WTC11 (cell line): Measurements from ENCODE around the gene ANXA11. TPM values are rescaled to one million over a fixed set of nuclear protein-coding genes. Genes with fewer than 3 reads are reported as not detected.

Source experiments
- ATAC-seq: fragments of 200-7000 bp; cut with Tn5 transposase; 2 replicates; pipeline ENCODE4 v1.10.0; 2021; ENCODE audit warnings: mild to moderate bottlenecking, moderate library complexity
- CTCF ChIA-PET: fragments of 300-600 bp; sonication (Branson Sonifier 250); formaldehyde crosslinking; loops from one replicate; lab custom pipeline; 2021; ENCODE audit warnings: antibody characterized with exemption; lab: Charles Lee
- POLR2A ChIA-PET: fragments of 350-600 bp; sonication (Branson Sonifier 250); formaldehyde crosslinking; loops from one replicate; lab custom pipeline; 2021; ENCODE audit warnings: antibody characterized with exemption; lab: Charles Lee
- DNase-seq: peaks from one replicate; pipeline ENCODE4 v3.0.0; 2021; ENCODE audit warnings: low spot score
- H3K27ac Mint-ChIP-seq: 2 replicates; pipeline ENCODE4 v1.8.0; 2021; ENCODE audit warnings: mixed read lengths
- H3K27me3 Mint-ChIP-seq: 2 replicates; pipeline ENCODE4 v1.8.0; 2021; ENCODE audit warnings: low read depth, mild to moderate bottlenecking, moderate library complexity, mixed read lengths
- H3K36me3 Mint-ChIP-seq: 2 replicates; pipeline ENCODE4 v1.8.0; 2021; ENCODE audit warnings: mixed read lengths
- H3K4me1 Mint-ChIP-seq: 2 replicates; pipeline ENCODE4 v1.8.0; 2022; ENCODE audit warnings: mixed read lengths
- H3K4me3 Mint-ChIP-seq: 2 replicates; pipeline ENCODE4 v1.8.0; 2021; ENCODE audit warnings: mild to moderate bottlenecking, moderate library complexity, mixed read lengths
- H3K9me3 Mint-ChIP-seq: 2 replicates; pipeline ENCODE4 v1.8.0; 2021; ENCODE audit warnings: mixed read lengths
- ETV6 ChIP-seq: sonication (generic); formaldehyde crosslinking; IDR thresholded peaks from 2 replicates; pipeline ENCODE4 v1.8.1; 2022; ENCODE audit warnings: mild to moderate bottlenecking, missing genetic modification reagents
- FOXP1 ChIP-seq: sonication (generic); formaldehyde crosslinking; IDR thresholded peaks from 2 replicates; pipeline ENCODE4 v1.8.0; 2022; ENCODE audit warnings: missing genetic modification reagents, mild to moderate bottlenecking, moderate library complexity, borderline replicate concordance
- JAZF1 ChIP-seq: fragments of 250-450 bp; sonication (Bioruptor Pico); IDR thresholded peaks from 2 replicates; pipeline ENCODE4 v1.9.0; 2021; ENCODE audit warnings: moderate library complexity, mild to moderate bottlenecking, inconsistent platforms
- MYBL2 ChIP-seq: sonication (generic); formaldehyde crosslinking; IDR thresholded peaks from 2 replicates; pipeline ENCODE4 v1.8.1; 2023; ENCODE audit warnings: mild to moderate bottlenecking, moderate library complexity, missing genetic modification reagents
- NR2C2 ChIP-seq: sonication (generic); formaldehyde crosslinking; IDR thresholded peaks from 2 replicates; pipeline ENCODE4 v1.8.0; 2022; ENCODE audit warnings: mild to moderate bottlenecking, missing genetic modification reagents
- NR3C1 ChIP-seq: sonication (generic); formaldehyde crosslinking; conservative IDR thresholded peaks from 2 replicates; pipeline ENCODE4 v1.8.1; 2023; ENCODE audit warnings: low read depth, mild to moderate bottlenecking, missing genetic modification reagents
- OVOL2 ChIP-seq: fragments of 250-450 bp; sonication (Bioruptor Pico); IDR thresholded peaks from 2 replicates; pipeline ENCODE4 v1.9.0; 2021; ENCODE audit warnings: mild to moderate bottlenecking, borderline replicate concordance
- PRRX2 ChIP-seq: fragments of 250-450 bp; sonication (Bioruptor Pico); IDR thresholded peaks from 2 replicates; pipeline ENCODE4 v1.8.0; 2021; ENCODE audit warnings: mild to moderate bottlenecking
- RORB ChIP-seq: fragments of 250-450 bp; sonication (Bioruptor Pico); IDR thresholded peaks from 2 replicates; pipeline ENCODE4 v1.9.0; 2021; ENCODE audit warnings: mild to moderate bottlenecking
- SP1 ChIP-seq: sonication (generic); formaldehyde crosslinking; conservative IDR thresholded peaks from 2 replicates; pipeline ENCODE4 v1.8.1; 2022; ENCODE audit warnings: missing genetic modification reagents
- ZNF138 ChIP-seq: sonication (generic); formaldehyde crosslinking; conservative IDR thresholded peaks from 2 replicates; pipeline ENCODE4 v1.8.1; 2022; ENCODE audit warnings: mild to moderate bottlenecking, moderate library complexity, missing genetic modification reagents
- ZNF219 ChIP-seq: sonication (generic); formaldehyde crosslinking; IDR thresholded peaks from 2 replicates; pipeline ENCODE4 v1.8.0; 2023; ENCODE audit warnings: missing genetic modification reagents, mild to moderate bottlenecking, borderline replicate concordance
- ZNF317 ChIP-seq: sonication (generic); formaldehyde crosslinking; IDR thresholded peaks from 2 replicates; pipeline ENCODE4 v1.8.1; 2023; ENCODE audit warnings: low read depth, mild to moderate bottlenecking, moderate library complexity, missing genetic modification reagents, borderline replicate concordance
- ZNF423 ChIP-seq: fragments of 250-450 bp; sonication (Bioruptor Pico); IDR thresholded peaks from 2 replicates; pipeline ENCODE4 v2.1.2; 2022; ENCODE audit warnings: mild to moderate bottlenecking, moderate library complexity
- total RNA-seq: library from RNA; stranded (reverse); gene quantifications from 3 replicates; pipeline ENCODE4 v1.2.3, GENCODE V29; 2021
- TF ChIP-seq, protein P1 (sequence below): sonication (generic); formaldehyde crosslinking; IDR thresholded peaks from 2 replicates; pipeline ENCODE4 v1.8.1; 2022; ENCODE audit warnings: low read depth, missing genetic modification reagents, borderline replicate concordance
- TF ChIP-seq, protein P2 (sequence below): sonication (generic); formaldehyde crosslinking; IDR thresholded peaks from 2 replicates; pipeline ENCODE4 v1.8.1; 2022; ENCODE audit warnings: missing genetic modification reagents, borderline replicate concordance
- TF ChIP-seq, protein P3 (sequence below): sonication (generic); formaldehyde crosslinking; conservative IDR thresholded peaks from 2 replicates; pipeline ENCODE4 v1.8.1; 2022; ENCODE audit warnings: mild to moderate bottlenecking, missing genetic modification reagents
- TF ChIP-seq, protein P4 (sequence below): sonication (generic); formaldehyde crosslinking; IDR thresholded peaks from 2 replicates; pipeline ENCODE4 v1.8.0; 2023; ENCODE audit warnings: mild to moderate bottlenecking, missing genetic modification reagents
- TF ChIP-seq, protein P5 (sequence below): sonication (generic); formaldehyde crosslinking; IDR thresholded peaks from 2 replicates; pipeline ENCODE4 v1.8.1; 2022; ENCODE audit warnings: mild to moderate bottlenecking, missing genetic modification reagents, moderate library complexity, borderline replicate concordance
- TF ChIP-seq, protein P6 (sequence below): fragments of 250-450 bp; sonication (Bioruptor Pico); IDR thresholded peaks from 2 replicates; pipeline ENCODE4 v2.1.2; 2022; ENCODE audit warnings: mild to moderate bottlenecking, moderate library complexity

ANXA11 gene
- total RNA-seq, 1 experiment from 2014 or later = 83.3 TPM

DNA sequence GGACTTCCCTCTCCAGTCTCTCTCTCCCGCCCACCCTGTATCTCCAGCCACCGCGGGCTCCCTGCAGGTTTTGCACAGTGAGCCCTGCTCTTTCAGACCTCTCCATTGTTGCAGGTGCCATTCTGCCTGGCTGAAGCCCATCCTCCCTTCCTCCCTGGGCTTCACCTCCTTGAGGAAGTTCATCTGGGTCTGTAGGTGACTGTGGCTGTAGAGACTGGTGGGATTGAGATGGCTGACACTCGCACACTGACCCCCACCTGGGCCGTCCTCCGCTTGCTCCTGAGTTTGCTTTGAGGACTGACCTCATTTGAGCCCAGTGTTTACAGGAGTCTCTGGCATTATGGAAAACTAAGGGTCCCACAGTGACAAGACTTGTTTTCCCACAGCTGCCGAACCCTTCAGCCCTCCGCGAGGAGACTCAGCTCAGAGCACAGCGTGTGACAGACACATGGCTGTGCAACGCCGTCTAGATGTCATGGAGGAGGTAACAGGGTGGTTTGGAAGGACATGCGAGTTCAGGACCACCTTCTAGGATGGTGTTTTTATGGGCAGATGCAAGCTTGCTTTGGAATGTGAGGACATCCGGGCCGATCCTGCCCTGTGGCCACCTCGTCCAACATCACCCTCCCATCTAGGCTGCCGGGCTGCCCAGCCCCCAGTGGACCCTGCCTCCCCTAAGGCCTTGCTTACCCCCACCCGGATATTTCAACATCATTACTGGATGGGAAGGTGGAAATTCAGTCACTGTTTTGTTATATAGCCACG, 63.5 kb downstream of the ANXA11 start (continued):
- TF ChIP-seq, protein P1, sequence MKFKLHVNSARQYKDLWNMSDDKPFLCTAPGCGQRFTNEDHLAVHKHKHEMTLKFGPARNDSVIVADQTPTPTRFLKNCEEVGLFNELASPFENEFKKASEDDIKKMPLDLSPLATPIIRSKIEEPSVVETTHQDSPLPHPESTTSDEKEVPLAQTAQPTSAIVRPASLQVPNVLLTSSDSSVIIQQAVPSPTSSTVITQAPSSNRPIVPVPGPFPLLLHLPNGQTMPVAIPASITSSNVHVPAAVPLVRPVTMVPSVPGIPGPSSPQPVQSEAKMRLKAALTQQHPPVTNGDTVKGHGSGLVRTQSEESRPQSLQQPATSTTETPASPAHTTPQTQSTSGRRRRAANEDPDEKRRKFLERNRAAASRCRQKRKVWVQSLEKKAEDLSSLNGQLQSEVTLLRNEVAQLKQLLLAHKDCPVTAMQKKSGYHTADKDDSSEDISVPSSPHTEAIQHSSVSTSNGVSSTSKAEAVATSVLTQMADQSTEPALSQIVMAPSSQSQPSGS (CRISPR knock-in tag) = no peak
- no peak for TF ChIP-seq RORB
- TF ChIP-seq MYBL2 (CRISPR knock-in tag) = no peak
- TF ChIP-seq ZNF138 (CRISPR knock-in tag) = no peak
- TF ChIP-seq, protein P2, sequence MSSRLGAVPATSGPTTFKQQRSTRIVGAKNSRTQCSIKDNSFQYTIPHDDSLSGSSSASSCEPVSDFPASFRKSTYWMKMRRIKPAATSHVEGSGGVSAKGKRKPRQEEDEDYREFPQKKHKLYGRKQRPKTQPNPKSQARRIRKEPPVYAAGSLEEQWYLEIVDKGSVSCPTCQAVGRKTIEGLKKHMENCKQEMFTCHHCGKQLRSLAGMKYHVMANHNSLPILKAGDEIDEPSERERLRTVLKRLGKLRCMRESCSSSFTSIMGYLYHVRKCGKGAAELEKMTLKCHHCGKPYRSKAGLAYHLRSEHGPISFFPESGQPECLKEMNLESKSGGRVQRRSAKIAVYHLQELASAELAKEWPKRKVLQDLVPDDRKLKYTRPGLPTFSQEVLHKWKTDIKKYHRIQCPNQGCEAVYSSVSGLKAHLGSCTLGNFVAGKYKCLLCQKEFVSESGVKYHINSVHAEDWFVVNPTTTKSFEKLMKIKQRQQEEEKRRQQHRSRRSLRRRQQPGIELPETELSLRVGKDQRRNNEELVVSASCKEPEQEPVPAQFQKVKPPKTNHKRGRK (CRISPR knock-in tag) = no peak
- no peak for TF ChIP-seq SP1 (CRISPR knock-in tag)

DNA sequence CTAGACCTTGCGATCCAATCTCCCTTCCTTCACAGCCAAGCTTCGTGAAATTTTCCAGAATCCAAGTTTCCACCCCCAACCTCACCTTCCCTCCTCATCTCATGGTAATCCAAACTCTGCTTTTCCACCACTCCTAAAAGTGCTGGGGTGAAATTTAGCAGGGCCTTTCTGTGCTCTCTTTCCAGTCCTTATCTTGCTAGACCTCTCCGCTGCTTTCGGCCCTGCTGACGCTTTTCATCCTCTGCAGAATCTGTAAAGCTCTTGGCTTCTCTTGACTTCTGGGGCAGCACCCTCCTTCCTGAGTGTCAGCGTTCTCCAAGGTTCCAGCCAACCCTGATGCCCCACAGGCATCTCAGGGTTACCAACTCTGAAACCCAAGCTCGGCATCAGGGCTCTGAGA, 65.1 kb downstream of the ANXA11 start:
- H3K4me1 Mint-ChIP-seq = peaks cover 12% of the 10 kb centered on the region
- H3K4me3 Mint-ChIP-seq = no peak overlapping the region
- no peak for ATAC-seq
- DNase-seq = no peak
- no peaks in the 10 kb centered on the region for H3K27me3 Mint-ChIP-seq
- ChIA-PET CTCF (no interaction called here), POLR2A (no interaction called here)
- no peaks in the 10 kb centered on the region for H3K9me3 Mint-ChIP-seq
- no peak overlapping the region for H3K27ac Mint-ChIP-seq
- TF ChIP-seq ETV6 (CRISPR knock-in tag) = no peak
- no peak for TF ChIP-seq RORB
- TF ChIP-seq ZNF219 = no peak
- no peak for TF ChIP-seq NR2C2 (CRISPR knock-in tag)
- TF ChIP-seq JAZF1 (CRISPR knock-in tag) = no peak
- TF ChIP-seq, protein P3, sequence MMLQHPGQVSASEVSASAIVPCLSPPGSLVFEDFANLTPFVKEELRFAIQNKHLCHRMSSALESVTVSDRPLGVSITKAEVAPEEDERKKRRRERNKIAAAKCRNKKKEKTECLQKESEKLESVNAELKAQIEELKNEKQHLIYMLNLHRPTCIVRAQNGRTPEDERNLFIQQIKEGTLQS (CRISPR knock-in tag) = no peak
- no peak for TF ChIP-seq NR3C1 (CRISPR knock-in tag)
- TF ChIP-seq ZNF317 = no peak
- TF ChIP-seq, protein P4, sequence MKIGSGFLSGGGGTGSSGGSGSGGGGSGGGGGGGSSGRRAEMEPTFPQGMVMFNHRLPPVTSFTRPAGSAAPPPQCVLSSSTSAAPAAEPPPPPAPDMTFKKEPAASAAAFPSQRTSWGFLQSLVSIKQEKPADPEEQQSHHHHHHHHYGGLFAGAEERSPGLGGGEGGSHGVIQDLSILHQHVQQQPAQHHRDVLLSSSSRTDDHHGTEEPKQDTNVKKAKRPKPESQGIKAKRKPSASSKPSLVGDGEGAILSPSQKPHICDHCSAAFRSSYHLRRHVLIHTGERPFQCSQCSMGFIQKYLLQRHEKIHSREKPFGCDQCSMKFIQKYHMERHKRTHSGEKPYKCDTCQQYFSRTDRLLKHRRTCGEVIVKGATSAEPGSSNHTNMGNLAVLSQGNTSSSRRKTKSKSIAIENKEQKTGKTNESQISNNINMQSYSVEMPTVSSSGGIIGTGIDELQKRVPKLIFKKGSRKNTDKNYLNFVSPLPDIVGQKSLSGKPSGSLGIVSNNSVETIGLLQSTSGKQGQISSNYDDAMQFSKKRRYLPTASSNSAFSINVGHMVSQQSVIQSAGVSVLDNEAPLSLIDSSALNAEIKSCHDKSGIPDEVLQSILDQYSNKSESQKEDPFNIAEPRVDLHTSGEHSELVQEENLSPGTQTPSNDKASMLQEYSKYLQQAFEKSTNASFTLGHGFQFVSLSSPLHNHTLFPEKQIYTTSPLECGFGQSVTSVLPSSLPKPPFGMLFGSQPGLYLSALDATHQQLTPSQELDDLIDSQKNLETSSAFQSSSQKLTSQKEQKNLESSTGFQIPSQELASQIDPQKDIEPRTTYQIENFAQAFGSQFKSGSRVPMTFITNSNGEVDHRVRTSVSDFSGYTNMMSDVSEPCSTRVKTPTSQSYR (CRISPR knock-in tag) = no peak
- no peak for TF ChIP-seq OVOL2 (CRISPR knock-in tag)
- TF ChIP-seq PRRX2 (CRISPR knock-in tag) = no peak
- TF ChIP-seq, protein P5, sequence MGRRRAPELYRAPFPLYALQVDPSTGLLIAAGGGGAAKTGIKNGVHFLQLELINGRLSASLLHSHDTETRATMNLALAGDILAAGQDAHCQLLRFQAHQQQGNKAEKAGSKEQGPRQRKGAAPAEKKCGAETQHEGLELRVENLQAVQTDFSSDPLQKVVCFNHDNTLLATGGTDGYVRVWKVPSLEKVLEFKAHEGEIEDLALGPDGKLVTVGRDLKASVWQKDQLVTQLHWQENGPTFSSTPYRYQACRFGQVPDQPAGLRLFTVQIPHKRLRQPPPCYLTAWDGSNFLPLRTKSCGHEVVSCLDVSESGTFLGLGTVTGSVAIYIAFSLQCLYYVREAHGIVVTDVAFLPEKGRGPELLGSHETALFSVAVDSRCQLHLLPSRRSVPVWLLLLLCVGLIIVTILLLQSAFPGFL (CRISPR knock-in tag) = no peak
- no peak for TF ChIP-seq ZNF423 (CRISPR knock-in tag)
- TF ChIP-seq, protein P6, sequence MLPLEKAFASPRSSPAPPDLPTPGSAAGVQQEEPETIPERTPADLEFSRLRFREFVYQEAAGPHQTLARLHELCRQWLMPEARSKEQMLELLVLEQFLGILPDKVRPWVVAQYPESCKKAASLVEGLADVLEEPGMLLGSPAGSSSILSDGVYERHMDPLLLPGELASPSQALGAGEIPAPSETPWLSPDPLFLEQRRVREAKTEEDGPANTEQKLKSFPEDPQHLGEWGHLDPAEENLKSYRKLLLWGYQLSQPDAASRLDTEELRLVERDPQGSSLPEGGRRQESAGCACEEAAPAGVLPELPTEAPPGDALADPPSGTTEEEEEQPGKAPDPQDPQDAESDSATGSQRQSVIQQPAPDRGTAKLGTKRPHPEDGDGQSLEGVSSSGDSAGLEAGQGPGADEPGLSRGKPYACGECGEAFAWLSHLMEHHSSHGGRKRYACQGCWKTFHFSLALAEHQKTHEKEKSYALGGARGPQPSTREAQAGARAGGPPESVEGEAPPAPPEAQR (CRISPR knock-in tag) = no peak
- no peak for TF ChIP-seq FOXP1 (CRISPR knock-in tag)
- TF ChIP-seq, all 79 proteins: peak for 0
- H3K36me3 Mint-ChIP-seq = no peaks in the 10 kb centered on the region
